ENCODE measurements around the gene VWDE. TPM values are rescaled to one million over a fixed set of nuclear protein-coding genes. Genes with fewer than 3 reads are reported as not detected.

The VWDE gene
- total RNA-seq, 2 experiments from 2014 or later: 0.98 to 1.5 TPM

DNA sequence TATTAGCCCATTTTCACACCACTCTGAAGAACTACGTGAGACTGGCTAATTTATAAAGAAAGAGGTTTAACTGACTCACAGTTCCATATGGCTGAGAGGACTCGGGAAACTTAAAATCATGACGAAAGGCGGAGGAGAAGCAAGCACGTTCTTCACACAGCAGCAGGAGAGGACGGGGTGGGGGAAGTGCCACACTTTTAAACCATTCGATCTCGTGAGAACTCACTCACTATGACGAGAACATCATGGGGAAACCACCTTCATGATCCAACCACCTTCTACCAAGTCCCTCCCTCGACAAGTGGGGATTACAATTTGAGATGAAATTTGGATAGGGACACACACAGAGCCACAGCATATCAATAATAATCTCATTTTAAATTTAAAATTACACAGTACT is 80.2 kb downstream of the VWDE start:
- Mint-ChIP-seq H3K4me1 (peaks cover 13% of the 10 kb centered on the region), H3K9me3 (no peaks in the 10 kb centered on the region), H3K27me3 (no peaks in the 10 kb centered on the region), H3K27ac (no peak overlapping the region), H3K4me3 (no peak overlapping the region), H3K36me3 (no peaks in the 10 kb centered on the region)
- DNase-seq: no peak

- H3K27ac Mint-ChIP-seq: no peak overlapping the region
- H3K27me3 Mint-ChIP-seq: no peaks in the 10 kb centered on the region
- no peak overlapping the region for H3K4me3 Mint-ChIP-seq
- no peaks in the 10 kb centered on the region for H3K36me3 Mint-ChIP-seq
- no peaks in the 10 kb centered on the region for H3K9me3 Mint-ChIP-seq
- no peak for DNase-seq
- H3K4me1 Mint-ChIP-seq: peaks cover 13% of the 10 kb centered on the region
These were observed 80.8 kb downstream of the VWDE start for GRCh38 chr7:12322903-12323300.

- Mint-ChIP-seq H3K4me3 (no peak overlapping the region), H3K9me3 (no peaks in the 10 kb centered on the region), H3K27me3 (no peaks in the 10 kb centered on the region), H3K27ac (no peak overlapping the region), H3K4me1 (peaks cover 13% of the 10 kb centered on the region), H3K36me3 (no peaks in the 10 kb centered on the region)
- no peak for DNase-seq
These were observed 81.3 kb downstream of the VWDE start for GRCh38 chr7:12322284-12322902.

GRCh38 chr7:12320987-12321647 is 82.5 kb downstream of the VWDE start:
- Mint-ChIP-seq H3K9me3 (no peaks in the 10 kb centered on the region), H3K27me3 (no peaks in the 10 kb centered on the region), H3K36me3 (no peaks in the 10 kb centered on the region)

GRCh38 chr7:12320241-12320986 is 83.3 kb downstream of the VWDE start:
- H3K27ac Mint-ChIP-seq: no peak overlapping the region
- H3K36me3 Mint-ChIP-seq: no peaks in the 10 kb centered on the region
- H3K4me3 Mint-ChIP-seq: no peak overlapping the region
- H3K4me1 Mint-ChIP-seq: peaks cover 13% of the 10 kb centered on the region
- no peaks in the 10 kb centered on the region for H3K27me3 Mint-ChIP-seq
- DNase-seq: no peak
- no peaks in the 10 kb centered on the region for H3K9me3 Mint-ChIP-seq

More at GRCh38 chr7:12320987-12321647, 82.5 kb downstream of the VWDE start:
- Mint-ChIP-seq H3K4me3 (no peak overlapping the region), H3K4me1 (peaks cover 13% of the 10 kb centered on the region), H3K27ac (no peak overlapping the region)
- no peak for DNase-seq

- Mint-ChIP-seq H3K4me3 (no peak overlapping the region), H3K27ac (no peak overlapping the region), H3K27me3 (no peaks in the 10 kb centered on the region), H3K9me3 (no peaks in the 10 kb centered on the region), H3K36me3 (no peaks in the 10 kb centered on the region), H3K4me1 (peaks cover 18% of the 10 kb centered on the region)
- no peak for DNase-seq
These were observed 86.0 kb downstream of the VWDE start for GRCh38 chr7:12317675-12318074.

DNA sequence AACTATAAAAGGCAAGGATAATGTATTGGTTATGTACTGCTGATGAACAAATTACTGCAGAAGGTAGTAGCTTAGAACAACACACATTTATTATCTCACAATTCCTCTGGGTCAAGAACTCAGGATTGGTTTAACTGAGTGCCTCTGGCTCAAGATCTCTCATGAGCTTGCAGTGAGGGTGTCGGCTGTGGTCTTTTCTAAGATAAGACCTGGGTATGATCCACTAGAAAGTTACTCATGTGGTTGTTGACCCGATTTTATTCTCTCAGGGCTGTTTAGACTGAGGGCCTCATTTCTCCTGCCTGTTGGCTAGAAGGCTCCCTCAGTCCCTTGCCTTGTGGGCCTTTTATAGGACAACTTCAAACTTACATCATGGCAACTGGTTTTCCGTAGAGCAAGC is 86.7 kb downstream of the VWDE start:
- Mint-ChIP-seq H3K4me3 (no peak overlapping the region), H3K27me3 (no peaks in the 10 kb centered on the region), H3K36me3 (no peaks in the 10 kb centered on the region), H3K27ac (no peak overlapping the region), H3K9me3 (no peaks in the 10 kb centered on the region), H3K4me1 (peaks cover 16% of the 10 kb centered on the region)
- no peak for DNase-seq

DNA sequence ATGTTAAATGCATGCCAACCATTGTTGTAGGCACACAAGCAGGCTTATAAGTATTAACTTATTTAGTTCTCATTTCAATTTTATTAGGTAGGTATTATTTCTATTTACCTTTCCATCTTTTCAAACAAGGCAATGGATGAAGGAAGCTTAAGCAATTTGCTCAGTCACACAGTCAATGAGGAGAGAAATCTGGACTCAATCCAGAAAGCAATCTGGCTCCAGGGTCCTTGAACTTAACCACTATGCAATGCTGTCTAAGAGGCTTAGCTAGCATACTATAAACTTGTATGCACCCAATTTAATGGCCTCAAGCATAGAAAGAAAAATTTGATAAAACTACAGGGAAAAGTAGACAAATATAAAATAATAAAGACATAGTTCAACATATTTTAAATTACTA is 88.6 kb downstream of the VWDE start:
- DNase-seq: no peak
- no peak overlapping the region for H3K4me3 Mint-ChIP-seq
- H3K36me3 Mint-ChIP-seq: no peaks in the 10 kb centered on the region
- H3K9me3 Mint-ChIP-seq: no peaks in the 10 kb centered on the region
- peaks cover 5% of the 10 kb centered on the region for H3K4me1 Mint-ChIP-seq
- no peaks in the 10 kb centered on the region for H3K27me3 Mint-ChIP-seq
- no peak overlapping the region for H3K27ac Mint-ChIP-seq

- Mint-ChIP-seq H3K27ac (no peak overlapping the region), H3K4me3 (no peak overlapping the region), H3K27me3 (no peaks in the 10 kb centered on the region), H3K36me3 (no peaks in the 10 kb centered on the region), H3K9me3 (no peaks in the 10 kb centered on the region), H3K4me1 (peaks cover 5% of the 10 kb centered on the region)
- DNase-seq: no peak
These were observed 89.5 kb downstream of the VWDE start for GRCh38 chr7:12314199-12314598.

DNA sequence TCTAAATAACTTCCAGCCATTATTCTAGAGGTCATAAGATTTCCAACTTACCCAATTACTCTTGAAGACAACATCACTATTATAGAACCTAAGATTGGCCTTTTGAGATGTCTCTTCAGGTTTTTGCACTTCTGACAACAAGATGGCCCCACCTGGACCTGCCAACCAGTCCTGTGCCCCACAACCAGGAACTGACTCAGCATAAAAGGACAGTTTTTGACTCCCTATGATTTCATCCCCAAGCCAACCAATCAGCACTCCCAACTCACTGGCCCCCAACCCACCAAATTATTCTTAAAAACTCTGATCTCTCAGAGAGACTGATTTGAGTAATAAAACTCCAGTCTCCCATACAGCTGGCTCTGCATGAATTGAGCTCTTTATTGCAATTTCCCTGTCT is 98.2 kb downstream of the VWDE start:
- peaks cover 1% of the 10 kb centered on the region for H3K9me3 Mint-ChIP-seq
- H3K4me1 Mint-ChIP-seq: peaks cover 2% of the 10 kb centered on the region
- no peak overlapping the region for H3K4me3 Mint-ChIP-seq
- no peak for DNase-seq
- H3K36me3 Mint-ChIP-seq: peaks cover 3% of the 10 kb centered on the region
- no peaks in the 10 kb centered on the region for H3K27me3 Mint-ChIP-seq
- no peak overlapping the region for H3K27ac Mint-ChIP-seq

GRCh38 chr7:12303495-12303894 is 100.2 kb downstream of the VWDE start:
- Mint-ChIP-seq H3K4me1 (peaks cover 4% of the 10 kb centered on the region), H3K36me3 (peaks cover 3% of the 10 kb centered on the region), H3K27me3 (no peaks in the 10 kb centered on the region), H3K27ac (no peak overlapping the region), H3K9me3 (peaks cover 1% of the 10 kb centered on the region), H3K4me3 (no peak overlapping the region)
- no peak for DNase-seq

DNA sequence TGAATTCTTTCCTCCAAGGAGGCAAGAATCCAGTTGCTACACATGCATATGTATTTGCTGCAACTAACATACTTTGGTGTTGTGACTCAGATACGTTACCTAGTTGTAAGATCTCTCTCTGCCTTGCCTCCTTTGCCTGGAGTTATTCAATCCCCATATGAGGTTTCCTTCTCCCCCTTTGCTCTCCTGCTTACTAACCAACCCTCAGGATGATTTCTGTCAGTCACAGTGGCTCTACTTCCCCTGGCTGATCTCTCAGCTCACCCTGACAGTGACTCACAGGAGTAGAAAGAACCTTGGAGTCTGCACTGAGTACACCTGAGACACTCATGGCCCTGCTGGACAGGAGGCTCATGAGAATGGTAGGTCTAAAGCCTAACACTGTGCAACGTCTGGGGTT is 100.6 kb downstream of the VWDE start:
- Mint-ChIP-seq H3K9me3 (peaks cover 1% of the 10 kb centered on the region), H3K27me3 (no peaks in the 10 kb centered on the region), H3K36me3 (peaks cover 3% of the 10 kb centered on the region), H3K4me3 (no peak overlapping the region), H3K27ac (no peak overlapping the region), H3K4me1 (peaks cover 4% of the 10 kb centered on the region)
- no peak for DNase-seq

DNA sequence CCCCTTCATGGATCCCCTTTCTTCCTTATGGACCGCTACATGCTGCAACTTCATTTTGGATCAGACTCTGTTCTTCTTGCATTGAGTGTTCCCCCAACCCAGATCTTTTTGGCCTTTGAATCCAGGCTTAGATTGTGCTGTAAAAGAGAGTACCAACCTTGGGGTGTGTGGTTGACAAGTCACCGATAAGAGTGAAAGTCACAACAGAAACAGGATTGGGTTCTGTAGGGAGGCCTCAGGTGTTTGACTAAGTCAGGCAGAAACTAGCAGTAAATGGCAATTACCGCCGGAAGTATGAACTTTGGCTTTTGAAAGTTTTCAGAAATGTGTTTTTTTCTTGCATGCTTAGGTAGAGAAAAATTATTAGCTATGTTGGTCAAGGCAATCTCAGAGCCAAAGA is 103.2 kb downstream of the VWDE start:
- no peaks in the 10 kb centered on the region for H3K27me3 Mint-ChIP-seq
- H3K36me3 Mint-ChIP-seq: peaks cover 3% of the 10 kb centered on the region
- no peak overlapping the region for H3K27ac Mint-ChIP-seq
- DNase-seq: no peak
- H3K9me3 Mint-ChIP-seq: peaks cover 1% of the 10 kb centered on the region
- no peak overlapping the region for H3K4me3 Mint-ChIP-seq
- peaks cover 6% of the 10 kb centered on the region for H3K4me1 Mint-ChIP-seq

DNA sequence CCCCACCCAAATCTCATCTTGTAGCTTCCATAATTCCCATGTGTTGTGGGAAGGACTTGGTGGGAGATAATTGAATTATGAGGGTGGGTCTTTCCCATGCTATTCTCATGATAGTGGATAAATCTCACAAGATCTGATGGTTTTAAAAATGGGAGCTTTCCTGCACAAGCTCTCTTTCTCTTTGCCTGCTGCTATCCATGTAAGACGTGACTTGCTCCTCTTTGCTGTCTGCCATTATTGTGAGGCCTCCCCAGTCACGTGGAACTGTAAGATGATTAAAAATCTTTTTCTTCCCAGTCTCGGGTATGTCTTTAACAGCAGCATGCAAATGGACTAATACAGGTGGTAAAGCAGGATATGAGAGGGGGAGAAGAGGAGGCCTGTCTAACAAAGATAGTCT is 104.3 kb downstream of the VWDE start:
- H3K9me3 Mint-ChIP-seq: no peaks in the 10 kb centered on the region
- peaks cover 3% of the 10 kb centered on the region for H3K36me3 Mint-ChIP-seq
- no peak overlapping the region for H3K27ac Mint-ChIP-seq
- no peaks in the 10 kb centered on the region for H3K27me3 Mint-ChIP-seq
- no peak for DNase-seq
- H3K4me3 Mint-ChIP-seq: no peak overlapping the region
- peaks cover 6% of the 10 kb centered on the region for H3K4me1 Mint-ChIP-seq

GRCh38 chr7:12297283-12298108 is 106.2 kb downstream of the VWDE start:
- DNase-seq: no peak
- no peaks in the 10 kb centered on the region for H3K27me3 Mint-ChIP-seq
- H3K4me3 Mint-ChIP-seq: no peak overlapping the region
- no peaks in the 10 kb centered on the region for H3K36me3 Mint-ChIP-seq
- no peaks in the 10 kb centered on the region for H3K9me3 Mint-ChIP-seq
- H3K27ac Mint-ChIP-seq: no peak overlapping the region
- H3K4me1 Mint-ChIP-seq: peaks cover 6% of the 10 kb centered on the region

Measured in activated naive CD8-positive, alpha-beta T cell treated with anti-CD3 and anti-CD28 coated beads for 36 hours (primary cell).